ENCODE results near the gene CAPN10.

- no peak for TF ChIP-seq GATA3 (IDR thresholded peaks at IDR 0.05; ENCODE audit: low read depth, low read length)
- TF ChIP-seq GATA2 (IDR thresholded peaks at IDR 0.05; ENCODE audit: low read depth, low read length): no peak
These were observed 58.3 kb downstream of the CAPN10 start for GRCh38 chr2:240644859-240645301.

Data from SH-SY5Y (cell line).